GM23338 (cell line): ENCODE data around the gene CEND1.

Source experiments
- CREB1 ChIP-seq: fragments of 250-450 bp; sonication (Bioruptor Pico); IDR thresholded peaks from 2 replicates; pipeline ENCODE4 v1.5.0; 2020; ENCODE audit warnings: low read depth, mild to moderate bottlenecking, moderate library complexity
- CTCF ChIP-seq, 2 experiments: fragments of 200-600 bp in 1 of 2; sonication (generic) in 1 of 2; conservative IDR thresholded peaks; 2 replicates each; pipeline versions ENCODE4 v1.5.1 to v1.6.1; 2016 to 2017; ENCODE audit warnings: antibody characterized with exemption in 2 of 2, low read depth in 2 of 2, mild to moderate bottlenecking in 2 of 2, moderate library complexity in 1 of 2
- ETS1 ChIP-seq: IDR thresholded peaks from 2 replicates; pipeline ENCODE4 v1.6.1; 2016; ENCODE audit warnings: antibody characterized with exemption
- EZH2 ChIP-seq: fragments of 200-600 bp; sonication (generic); IDR thresholded peaks from one replicate; pipeline ENCODE4 v1.8.0; 2017; ENCODE audit warnings: antibody characterized with exemption, mild to moderate bottlenecking, low read depth; ENCODE audit not compliant: unreplicated experiment
- EZH2phosphoT487 ChIP-seq: fragments of 200-600 bp; sonication (generic); IDR thresholded peaks from one replicate; pipeline ENCODE4 v1.8.1; 2018; ENCODE audit warnings: antibody characterized with exemption; ENCODE audit not compliant: unreplicated experiment
- JUNB ChIP-seq: IDR thresholded peaks from one replicate; pipeline ENCODE4 v1.6.1; 2016; ENCODE audit warnings: antibody characterized with exemption; ENCODE audit not compliant: unreplicated experiment
- NANOG ChIP-seq: IDR thresholded peaks from 2 replicates; pipeline ENCODE4 v1.6.1; 2016; ENCODE audit warnings: antibody characterized with exemption, borderline replicate concordance
- POLR2AphosphoS5 ChIP-seq: IDR thresholded peaks from 2 replicates; pipeline ENCODE4 v1.6.1; 2016; ENCODE audit warnings: antibody characterized with exemption, low read depth
- REST ChIP-seq: IDR thresholded peaks from one replicate; pipeline ENCODE4 v1.6.1; 2018; ENCODE audit warnings: antibody characterized with exemption; ENCODE audit not compliant: unreplicated experiment
- STAT1 ChIP-seq: IDR thresholded peaks from one replicate; pipeline ENCODE4 v1.6.1; 2016; ENCODE audit warnings: antibody characterized with exemption; ENCODE audit not compliant: unreplicated experiment
- ZNF114 ChIP-seq: fragments of 250-450 bp; sonication (Bioruptor Pico); IDR thresholded peaks from 2 replicates; pipeline ENCODE4 v1.5.0; 2020; ENCODE audit warnings: mild to moderate bottlenecking, moderate library complexity
- ZNF331 ChIP-seq: fragments of 250-450 bp; sonication (Bioruptor Pico); IDR thresholded peaks from 2 replicates; pipeline ENCODE4 v1.5.0; 2020; ENCODE audit warnings: low read depth, mild to moderate bottlenecking, moderate library complexity

- peak; percentile 66 to 88 for TF ChIP-seq CTCF (conservative IDR thresholded peaks at IDR 0.05; ENCODE audit: low read depth in 2 of 2)
- TF ChIP-seq JUNB = no peak
- peak; percentile 44 for TF ChIP-seq POLR2AphosphoS5
- TF ChIP-seq ZNF114 = no peak
- TF ChIP-seq EZH2 = no peak
- TF ChIP-seq CREB1 (CRISPR knock-in tag) = 0 out of 2 replicates have a peak, but pooled peaks have one; percentile 17
- no peak for TF ChIP-seq EZH2phosphoT487
- TF ChIP-seq NANOG = no peak
- no peak for TF ChIP-seq REST
- no peak for TF ChIP-seq ZNF331 (CRISPR knock-in tag)
- no peak for TF ChIP-seq ETS1
- no peak for TF ChIP-seq STAT1
Observed at GRCh38 chr11:765025-765801, 24.7 kb downstream of the CEND1 start.
